BLaER1 (cell line): ENCODE results near the gene PALS1.
"Not testable (repeated sequence)": the region's sequence is repeated elsewhere in the genome, so short reads cannot be mapped to it uniquely, and the experiment has no call there.

Experiments used
- H3K27ac ChIP-seq: shearing (Covaris generic); formaldehyde crosslinking; 2 replicates; pipeline ENCODE4 v1.8.1; 2022
- H3K27me3 ChIP-seq: shearing (Covaris generic); formaldehyde crosslinking; 2 replicates; pipeline ENCODE4 v1.8.1; 2022
- H3K36me3 ChIP-seq: shearing (Covaris generic); formaldehyde crosslinking; 2 replicates; pipeline ENCODE4 v1.8.1; 2022
- H3K4me1 ChIP-seq: shearing (Covaris generic); formaldehyde crosslinking; 2 replicates; pipeline ENCODE4 v1.8.1; 2022
- H3K4me2 ChIP-seq: shearing (Covaris generic); formaldehyde crosslinking; 2 replicates; pipeline ENCODE4 v1.8.1; 2022
- H3K4me3 ChIP-seq: shearing (Covaris generic); formaldehyde crosslinking; 2 replicates; pipeline ENCODE4 v1.8.1; 2022
- H3K9ac ChIP-seq: shearing (Covaris generic); formaldehyde crosslinking; 2 replicates; pipeline ENCODE4 v1.8.1; 2022
- H3K9me3 ChIP-seq: shearing (Covaris generic); formaldehyde crosslinking; 2 replicates; pipeline ENCODE4 v1.8.1; 2022
- H4K20me1 ChIP-seq: shearing (Covaris generic); formaldehyde crosslinking; 2 replicates; pipeline ENCODE4 v1.8.1; 2022
- Cebpa-rat ChIP-seq: shearing (Covaris generic); IDR thresholded peaks from 2 replicates; pipeline ENCODE4 v1.8.1; 2022

Gene PALS1

GRCh38 chr14:67270933-67271332 lies 29.7 kb downstream of the PALS1 start:
- Histone ChIP-seq H3K4me1 (peaks cover 24% of the 10 kb centered on the region), H3K9me3 (peaks cover 14% of the 10 kb centered on the region), H3K4me3 (no peak overlapping the region), H3K36me3 (peaks cover 31% of the 10 kb centered on the region), H4K20me1 (0 out of 2 replicates have a peak, but pooled peaks cover 11% of the 10 kb centered on the region), H3K9ac (no peak overlapping the region), H3K27me3 (no peaks in the 10 kb centered on the region), H3K4me2 (no peak overlapping the region), H3K27ac (no peak overlapping the region)
- TF ChIP-seq Cebpa-rat = no peak

GRCh38 chr14:67273281-67273680 lies 32.0 kb downstream of the PALS1 start:
- Histone ChIP-seq H4K20me1 (peaks cover 10% of the 10 kb centered on the region; the same call in 1 of the 2 replicates), H3K9me3 (peaks cover 14% of the 10 kb centered on the region), H3K36me3 (peaks cover 31% of the 10 kb centered on the region)
- not testable (repeated sequence) for H3K4me1 ChIP-seq, H3K4me2 ChIP-seq, H3K27ac ChIP-seq, H3K4me3 ChIP-seq, H3K9ac ChIP-seq, H3K27me3 ChIP-seq

- peaks cover 8% of the 10 kb centered on the region; the same call in 1 of the 2 replicates for H4K20me1 ChIP-seq
Observed at GRCh38 chr14:67276131-67276530, 34.9 kb downstream of the PALS1 start.

GRCh38 chr14:67280506-67280905 lies 39.3 kb downstream of the PALS1 start:
- no peak for TF ChIP-seq Cebpa-rat
- H3K4me1 ChIP-seq = no peaks in the 10 kb centered on the region
- peaks cover 6% of the 10 kb centered on the region for H3K36me3 ChIP-seq
- H3K4me3 ChIP-seq = no peak overlapping the region
- H3K4me2 ChIP-seq = no peak overlapping the region
- H3K27me3 ChIP-seq = no peaks in the 10 kb centered on the region
- H3K9ac ChIP-seq = no peak overlapping the region
- no peaks in the 10 kb centered on the region for H3K9me3 ChIP-seq
- no peak overlapping the region for H3K27ac ChIP-seq
- H4K20me1 ChIP-seq = peaks cover 8% of the 10 kb centered on the region; the same call in 1 of the 2 replicates

More at GRCh38 chr14:67276131-67276530, 34.9 kb downstream of the PALS1 start:
- Histone ChIP-seq H3K9me3 (peaks cover 14% of the 10 kb centered on the region), H3K27ac (no peak overlapping the region), H3K27me3 (no peaks in the 10 kb centered on the region), H3K4me3 (no peak overlapping the region), H3K4me2 (no peak overlapping the region), H3K36me3 (peaks cover 32% of the 10 kb centered on the region), H3K4me1 (no peaks in the 10 kb centered on the region), H3K9ac (no peak overlapping the region)
- no peak for TF ChIP-seq Cebpa-rat

GRCh38 chr14:67285876-67286452 lies 44.7 kb downstream of the PALS1 start:
- Histone ChIP-seq H3K4me2 (no peak overlapping the region), H3K4me1 (no peaks in the 10 kb centered on the region), H4K20me1 (no peaks in the 10 kb centered on the region), H3K9ac (no peak overlapping the region), H3K27ac (no peak overlapping the region), H3K9me3 (no peaks in the 10 kb centered on the region), H3K4me3 (no peak overlapping the region), H3K27me3 (no peaks in the 10 kb centered on the region), H3K36me3 (no peaks in the 10 kb centered on the region)
- TF ChIP-seq Cebpa-rat = no peak
